Umbilical cord (tissue), 2 donors: ENCODE data around the gene YPEL2. TPM values are rescaled to one million over a fixed set of nuclear protein-coding genes. Genes with fewer than 3 reads are reported as not detected.
"Not testable (repeated sequence)": the region's sequence is repeated elsewhere in the genome, so short reads cannot be mapped to it uniquely, and the experiment has no call there.

ENCODE experiments used
- DNase-seq: peaks from one replicate; pipeline ENCODE4 v3.0.0-alpha.2; 2015; ENCODE audit warnings: low spot score
- total RNA-seq: library from RNA; depleted of rRNA; stranded (reverse); fragments of >200 nt; gene quantifications from one replicate; pipeline ENCODE4 v1.2.3, GENCODE V29; 2014; ENCODE audit warnings: low replicate concordance; ENCODE audit not compliant: insufficient read depth

The YPEL2 gene
- total RNA-seq, result 54.4 TPM

GRCh38 chr17:59331129-59331928 lies at the start of gene YPEL2:
Gene YPEL2 (plus strand): TSS chr17:59331655. CDS start chr17:59353410, 21,755 bp downstream.
- peak; percentile 96 for DNase-seq

- no peak for DNase-seq
Observed at GRCh38 chr17:59284317-59284716, 47.1 kb upstream of the YPEL2 start.

- DNase-seq, result no peak
Observed at GRCh38 chr17:59287452-59287851, 44.0 kb upstream of the YPEL2 start.

- DNase-seq, result no peak
Observed at GRCh38 chr17:59287891-59288290, 43.6 kb upstream of the YPEL2 start.

GRCh38 chr17:59289981-59290301 lies 41.5 kb upstream of the YPEL2 start:
- no peak for DNase-seq

GRCh38 chr17:59290302-59290998 lies 41.0 kb upstream of the YPEL2 start:
- not testable (repeated sequence) for DNase-seq

- DNase-seq, result no peak
Observed at GRCh38 chr17:59292174-59292523, 39.3 kb upstream of the YPEL2 start.

GRCh38 chr17:59296190-59296589 lies 35.3 kb upstream of the YPEL2 start:
- no peak for DNase-seq

- DNase-seq, result no peak
Observed at GRCh38 chr17:59298521-59298920, 32.9 kb upstream of the YPEL2 start.

GRCh38 chr17:59299400-59300092 lies 31.9 kb upstream of the YPEL2 start:
- no peak for DNase-seq

GRCh38 chr17:59300941-59301340 lies 30.5 kb upstream of the YPEL2 start:
- no peak for DNase-seq

GRCh38 chr17:59304811-59305210 lies 26.6 kb upstream of the YPEL2 start:
- no peak for DNase-seq

GRCh38 chr17:59310263-59310920 lies 21.1 kb upstream of the YPEL2 start:
- DNase-seq, result no peak

GRCh38 chr17:59311051-59311468 lies 20.4 kb upstream of the YPEL2 start:
- DNase-seq, result peak; percentile 69

- DNase-seq, result not testable (repeated sequence)
Observed at GRCh38 chr17:59311521-59311920, 19.9 kb upstream of the YPEL2 start.

GRCh38 chr17:59315866-59316265 lies 15.6 kb upstream of the YPEL2 start:
- DNase-seq, result no peak

- DNase-seq, result no peak
Observed at GRCh38 chr17:59327121-59327980, 4.1 kb upstream of the YPEL2 start.

GRCh38 chr17:59327981-59328290 lies 3.5 kb upstream of the YPEL2 start:
- no peak for DNase-seq

GRCh38 chr17:59328601-59329000 lies 2.9 kb upstream of the YPEL2 start:
- DNase-seq, result no peak

- peak; percentile 76 for DNase-seq
Observed at GRCh38 chr17:59329176-59330052, 2.0 kb upstream of the YPEL2 start.
